Stimulated activated CD4-positive, alpha-beta T cell treated with anti-CD3 and anti-CD28 coated beads, Interleukin-1b, Interleukin-23, amount 100 ng/mL, for 1 hour (primary cell): ENCODE measurements around the gene SHFL.

Experiments
- DNase-seq, 2 donors: peaks; one replicate each; pipeline ENCODE4 v3.0.0-alpha.2; 2020; ENCODE audit warnings: low read depth in 2 of 2

Gene SHFL

GRCh38 chr19:10085641-10086590, at the start of gene SHFL:
SHFL (plus strand) TSS chr19:10086317; CDS start chr19:10086428, 111 bp downstream.
- DNase-seq: peak; percentile 62 to 63

GRCh38 chr19:10036601-10037071, 49.5 kb upstream of the SHFL start:
- DNase-seq: no peak

- no peak for DNase-seq
Measured at GRCh38 chr19:10037367-10037766, 48.8 kb upstream of the SHFL start.

GRCh38 chr19:10037809-10038208, 48.3 kb upstream of the SHFL start:
- DNase-seq: no peak

GRCh38 chr19:10043286-10043927, 42.7 kb upstream of the SHFL start:
- no peak for DNase-seq

GRCh38 chr19:10044390-10044789, 41.7 kb upstream of the SHFL start:
- DNase-seq: no peak

- DNase-seq: no peak
Measured at GRCh38 chr19:10045371-10045770, 40.7 kb upstream of the SHFL start.

- DNase-seq: no peak
Measured at GRCh38 chr19:10049626-10050025, 36.5 kb upstream of the SHFL start.

- no peak for DNase-seq
Measured at GRCh38 chr19:10052602-10053360, 33.3 kb upstream of the SHFL start.

- DNase-seq: no peak
Measured at GRCh38 chr19:10061717-10062310, 24.3 kb upstream of the SHFL start.

GRCh38 chr19:10068205-10068604, 17.9 kb upstream of the SHFL start:
- no peak for DNase-seq

GRCh38 chr19:10069046-10069445, 17.1 kb upstream of the SHFL start:
- no peak for DNase-seq

- DNase-seq: no peak
Measured at GRCh38 chr19:10070730-10071446, 15.2 kb upstream of the SHFL start.

GRCh38 chr19:10074153-10074552, 12.0 kb upstream of the SHFL start:
- no peak for DNase-seq

- DNase-seq: no peak
Measured at GRCh38 chr19:10076535-10076934, 9.6 kb upstream of the SHFL start.

GRCh38 chr19:10078329-10078728, 7.8 kb upstream of the SHFL start:
- DNase-seq: no peak

- DNase-seq: no peak
Measured at GRCh38 chr19:10079031-10079453, 7.1 kb upstream of the SHFL start.

GRCh38 chr19:10083911-10084310, 2.2 kb upstream of the SHFL start:
- DNase-seq: no peak

GRCh38 chr19:10084803-10085202, 1.3 kb upstream of the SHFL start:
- no peak for DNase-seq

- DNase-seq: no peak
Measured at GRCh38 chr19:10086591-10087192, 575 bp downstream of the SHFL start.
